ENCODE measurements around the gene HES3. TPM values are rescaled to one million over a fixed set of nuclear protein-coding genes. Genes with fewer than 3 reads are reported as not detected.

Gene HES3
- total RNA-seq, 1 donor from 2014 or later, result not detected

DNA sequence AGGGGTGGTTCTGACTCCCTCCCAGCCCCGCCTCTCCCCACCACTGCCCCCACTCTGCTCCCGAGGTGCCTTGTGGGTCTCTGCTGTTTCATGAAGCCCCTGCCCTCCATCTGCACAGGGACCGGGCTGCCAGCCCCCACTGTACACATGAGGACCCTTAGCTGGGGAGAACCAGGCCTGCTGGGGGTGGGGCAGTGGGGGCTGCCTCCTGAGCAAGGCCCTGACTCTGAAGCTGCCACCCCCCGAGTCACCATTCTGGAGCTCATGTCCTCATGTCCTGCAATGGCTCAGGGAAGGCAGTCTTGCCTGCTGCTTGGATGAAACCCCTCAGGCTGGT is 8.4 kb downstream of the HES3 start:
- H3K27ac Mint-ChIP-seq, result no peak overlapping the region
- intact Hi-C loops (cut with micrococcal nuclease), result no loop called here
- H3K27me3 Mint-ChIP-seq (ENCODE audit: insufficient read depth), result peaks cover 25% of the 10 kb centered on the region
- DNase-seq (ENCODE audit: low spot score), result no peak
- H3K4me1 Mint-ChIP-seq (ENCODE audit: low read depth), result no peaks in the 10 kb centered on the region
- H3K36me3 Mint-ChIP-seq (ENCODE audit: low read depth), result no peaks in the 10 kb centered on the region
- H3K9me3 Mint-ChIP-seq, result no peaks in the 10 kb centered on the region
- H3K4me3 Mint-ChIP-seq, result no peak overlapping the region

DNA sequence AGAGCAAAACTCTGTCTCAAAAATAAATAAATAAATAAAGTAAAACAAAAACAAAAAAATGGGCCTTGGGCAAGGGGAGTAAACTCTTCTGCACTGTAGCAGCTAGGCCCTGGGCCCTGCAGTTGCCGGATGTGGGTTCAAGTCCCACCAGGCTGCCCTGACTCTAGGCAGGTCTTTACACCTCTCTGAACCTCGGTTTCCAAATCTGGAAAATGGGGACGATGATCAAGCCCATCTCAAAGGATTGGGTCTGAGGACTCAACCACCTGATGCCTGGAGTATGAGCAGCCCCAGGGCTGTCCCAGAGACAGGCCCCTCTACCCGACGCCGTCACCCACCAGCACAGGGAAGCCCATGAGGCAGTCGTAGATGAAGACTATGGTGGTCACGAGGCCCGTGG is 9.4 kb downstream of the HES3 start:
- Mint-ChIP-seq H3K4me1 (ENCODE audit: low read depth) (no peaks in the 10 kb centered on the region), H3K4me3 (no peak overlapping the region), H3K9me3 (no peaks in the 10 kb centered on the region), H3K36me3 (ENCODE audit: low read depth) (no peaks in the 10 kb centered on the region), H3K27ac (no peak overlapping the region), H3K27me3 (ENCODE audit: insufficient read depth) (peaks cover 19% of the 10 kb centered on the region)
- no peak for DNase-seq (ENCODE audit: low spot score)
- intact Hi-C loops (cut with micrococcal nuclease), result no loop called here

DNA sequence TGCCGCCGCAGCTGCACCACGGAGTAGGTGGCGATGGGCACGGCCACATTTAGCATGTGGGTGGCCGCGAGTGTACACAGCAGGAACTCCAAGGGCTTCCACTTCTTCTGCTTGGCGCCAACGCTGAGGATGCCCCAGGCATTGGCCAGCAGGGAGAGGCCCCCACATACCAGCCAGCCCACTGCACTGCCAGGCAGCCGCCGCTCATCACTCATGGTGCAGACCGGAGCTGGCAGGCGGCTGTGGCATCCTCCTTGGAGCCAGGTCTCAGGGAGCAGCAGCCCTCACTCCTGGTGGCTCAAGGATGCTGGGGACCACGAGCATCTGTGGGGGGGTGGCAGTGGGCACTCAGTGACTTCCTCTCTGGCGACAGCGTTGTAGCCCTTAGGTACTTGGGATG is 10.7 kb downstream of the HES3 start:
- intact Hi-C loops (cut with micrococcal nuclease), result no loop called here
- peaks cover 20% of the 10 kb centered on the region for H3K27me3 Mint-ChIP-seq (ENCODE audit: insufficient read depth)
- H3K36me3 Mint-ChIP-seq (ENCODE audit: low read depth), result no peaks in the 10 kb centered on the region

DNA sequence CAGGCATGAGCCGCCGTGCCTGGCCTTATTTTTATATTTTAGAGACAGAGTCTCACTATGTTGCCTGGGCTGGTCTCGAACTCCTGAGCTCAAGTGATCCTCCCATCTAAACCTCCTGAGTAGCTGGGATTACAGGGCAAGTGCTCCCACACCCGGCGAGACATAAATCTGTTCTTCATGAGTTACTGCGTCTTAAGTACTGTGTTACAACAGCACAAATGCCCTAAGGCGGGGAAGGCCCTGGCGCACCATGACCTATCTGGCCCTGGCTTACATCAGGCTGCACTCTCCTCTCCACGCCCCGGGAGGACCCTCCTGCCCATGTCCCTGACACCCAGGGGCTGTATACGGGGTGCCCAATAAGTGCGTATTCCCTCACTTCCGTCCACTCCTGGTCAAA is 12.7 kb downstream of the HES3 start:
- Mint-ChIP-seq H3K27me3 (ENCODE audit: insufficient read depth) (peaks cover 13% of the 10 kb centered on the region), H3K4me3 (no peak overlapping the region), H3K4me1 (ENCODE audit: low read depth) (no peaks in the 10 kb centered on the region), H3K36me3 (ENCODE audit: low read depth) (no peaks in the 10 kb centered on the region), H3K9me3 (no peaks in the 10 kb centered on the region), H3K27ac (no peak overlapping the region)
- no peak for DNase-seq (ENCODE audit: low spot score)
- intact Hi-C loops (cut with micrococcal nuclease), result no loop called here

More for the DNA sequence above, 10.7 kb downstream of the HES3 start:
- no peaks in the 10 kb centered on the region for H3K9me3 Mint-ChIP-seq
- no peak overlapping the region for H3K4me3 Mint-ChIP-seq
- no peaks in the 10 kb centered on the region for H3K4me1 Mint-ChIP-seq (ENCODE audit: low read depth)
- no peak for DNase-seq (ENCODE audit: low spot score)
- no peak overlapping the region for H3K27ac Mint-ChIP-seq

DNA sequence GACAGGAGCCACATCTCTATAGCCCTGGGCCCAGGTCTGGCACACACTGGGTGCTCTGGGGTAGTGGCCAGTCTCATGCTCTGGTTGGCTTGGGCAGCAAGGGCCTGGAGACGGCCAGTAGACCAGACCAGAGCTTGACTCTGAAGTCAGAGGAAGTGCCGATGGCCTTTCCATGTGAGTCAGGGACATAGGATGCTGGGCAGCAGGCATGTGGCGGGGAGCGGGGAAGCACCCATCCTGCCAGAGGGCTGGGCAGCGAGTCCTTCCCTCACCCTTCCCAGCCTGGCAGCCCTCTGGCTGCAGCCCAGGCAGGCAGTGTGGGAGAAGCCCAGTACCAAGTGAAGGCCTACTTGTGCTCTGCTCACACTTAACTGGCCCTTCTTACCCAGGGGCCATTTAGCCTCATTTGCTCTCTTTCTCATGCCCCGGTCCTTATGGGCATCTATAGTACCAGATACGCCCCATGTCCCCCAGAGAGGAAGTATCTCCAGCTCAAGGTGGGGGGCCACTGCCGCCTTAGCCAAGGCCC is 13.6 kb downstream of the HES3 start:
- no peaks in the 10 kb centered on the region for H3K9me3 Mint-ChIP-seq
- intact Hi-C loops (cut with micrococcal nuclease), result no loop called here
- DNase-seq (ENCODE audit: low spot score), result no peak
- no peaks in the 10 kb centered on the region for H3K4me1 Mint-ChIP-seq (ENCODE audit: low read depth)
- no peak overlapping the region for H3K4me3 Mint-ChIP-seq
- no peak overlapping the region for H3K27ac Mint-ChIP-seq
- H3K27me3 Mint-ChIP-seq (ENCODE audit: insufficient read depth), result peaks cover 12% of the 10 kb centered on the region
- H3K36me3 Mint-ChIP-seq (ENCODE audit: low read depth), result no peaks in the 10 kb centered on the region

DNA sequence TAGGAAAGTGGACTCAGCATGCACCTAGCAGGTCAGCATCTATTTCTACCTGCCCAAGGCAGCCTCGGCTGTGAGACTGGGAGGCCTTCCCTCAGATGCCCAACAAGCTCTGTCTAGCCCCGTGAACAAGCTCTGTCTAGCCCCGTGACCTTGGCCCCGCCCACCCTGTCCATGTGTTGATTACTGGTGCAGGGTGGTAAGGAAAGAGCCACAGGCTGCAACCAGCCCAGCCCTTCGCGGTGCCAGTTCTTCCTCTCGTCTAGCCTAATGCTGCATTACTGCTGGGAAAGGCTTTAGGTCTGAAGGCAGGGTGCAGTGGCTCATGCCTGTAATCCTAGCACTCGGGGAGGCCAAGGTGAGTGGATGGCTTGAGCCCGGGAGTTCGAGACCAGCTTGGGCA is 14.7 kb downstream of the HES3 start:
- H3K27me3 Mint-ChIP-seq (ENCODE audit: insufficient read depth), result peaks cover 12% of the 10 kb centered on the region
- H3K4me3 Mint-ChIP-seq, result no peak overlapping the region
- H3K27ac Mint-ChIP-seq, result no peak overlapping the region
- intact Hi-C loops (cut with micrococcal nuclease), result no loop called here
- no peaks in the 10 kb centered on the region for H3K36me3 Mint-ChIP-seq (ENCODE audit: low read depth)
- no peaks in the 10 kb centered on the region for H3K9me3 Mint-ChIP-seq
- H3K4me1 Mint-ChIP-seq (ENCODE audit: low read depth), result no peaks in the 10 kb centered on the region
- no peak for DNase-seq (ENCODE audit: low spot score)

DNA sequence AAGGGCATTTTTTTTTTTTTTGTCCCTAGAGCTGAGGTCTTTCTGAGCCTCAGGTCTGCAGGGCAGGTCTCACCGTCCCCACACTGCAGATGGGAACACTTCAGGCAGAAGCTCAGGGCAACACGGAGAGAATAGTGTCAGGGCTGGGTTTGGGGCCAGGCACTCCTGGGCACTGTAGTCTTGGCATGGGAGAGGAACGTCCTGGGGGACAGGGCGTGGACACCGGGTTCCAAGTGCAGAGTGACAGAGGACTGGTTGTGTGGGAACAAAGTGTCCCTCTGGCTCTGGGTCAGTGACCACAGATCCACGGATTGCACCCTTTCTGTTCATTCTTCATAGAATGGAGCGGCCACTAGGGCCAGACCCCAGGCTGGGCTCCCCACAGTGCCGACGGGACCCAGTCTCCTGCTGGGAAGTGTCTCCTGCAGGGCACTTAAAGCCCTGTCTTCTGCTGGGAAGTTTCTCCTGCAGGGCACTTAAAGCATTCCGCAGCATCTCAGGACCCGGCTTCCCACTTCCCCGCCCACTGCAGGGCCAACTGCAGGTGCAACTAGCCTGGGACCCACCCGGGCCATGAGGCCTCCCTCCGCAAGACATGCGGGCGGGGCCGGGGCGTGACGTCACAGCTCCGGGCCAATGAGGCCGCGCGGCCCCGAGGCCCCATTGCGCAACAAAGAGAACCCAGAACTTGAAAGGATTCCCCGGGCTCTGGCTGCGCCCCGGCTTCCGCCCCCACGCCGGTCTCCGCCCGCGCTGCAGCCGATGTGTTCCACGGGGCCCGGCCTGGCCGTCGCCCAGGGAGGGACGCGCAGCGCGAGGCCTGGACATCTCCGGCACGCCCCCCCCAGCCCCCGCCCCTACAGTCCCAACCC is 15.7 kb downstream of the HES3 start:
- intact Hi-C loops (cut with micrococcal nuclease), result loop anchor here (2.0 to 5.0 kb wide), 2 partner anchors 13 to 203 kb away; no protein-coding TSS in a partner anchor
- peak; percentile 80 for DNase-seq (ENCODE audit: low spot score)
- no peaks in the 10 kb centered on the region for H3K4me1 Mint-ChIP-seq (ENCODE audit: low read depth)
- H3K4me3 Mint-ChIP-seq, result peak overlapping the region; percentile 46
- H3K27me3 Mint-ChIP-seq (ENCODE audit: insufficient read depth), result peaks cover 12% of the 10 kb centered on the region
- H3K9me3 Mint-ChIP-seq, result no peaks in the 10 kb centered on the region
- no peak overlapping the region for H3K27ac Mint-ChIP-seq
- no peaks in the 10 kb centered on the region for H3K36me3 Mint-ChIP-seq (ENCODE audit: low read depth)

DNA sequence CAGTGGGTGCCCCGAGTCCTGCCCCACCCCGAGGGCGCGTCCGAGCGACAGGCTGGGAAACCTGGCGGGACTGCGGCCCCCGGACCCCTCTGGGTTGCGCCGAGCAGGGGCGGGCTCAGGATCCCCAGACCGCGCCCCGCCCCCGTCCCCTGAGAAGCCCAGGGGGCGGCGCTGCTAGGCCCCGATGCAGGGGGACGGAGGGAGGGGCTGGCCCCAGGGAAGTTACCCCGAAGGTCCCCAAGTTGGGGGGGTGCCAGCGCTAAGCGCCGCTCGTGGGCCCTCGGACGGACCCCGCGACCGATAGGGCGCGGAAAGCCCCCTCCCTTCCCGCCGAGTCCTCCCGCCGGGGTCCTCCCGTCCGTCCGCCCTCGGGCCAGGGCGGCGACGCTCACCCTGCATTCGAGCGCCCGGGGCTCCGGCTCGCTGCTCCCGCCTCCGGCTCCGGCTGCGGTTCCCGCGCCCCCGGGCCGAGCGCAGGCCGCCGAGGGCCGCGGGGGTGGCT is 16.5 kb downstream of the HES3 start:
- Mint-ChIP-seq H3K9me3 (no peaks in the 10 kb centered on the region), H3K27me3 (ENCODE audit: insufficient read depth) (peaks cover 12% of the 10 kb centered on the region), H3K4me1 (ENCODE audit: low read depth) (no peaks in the 10 kb centered on the region), H3K36me3 (ENCODE audit: low read depth) (no peaks in the 10 kb centered on the region), H3K27ac (no peak overlapping the region), H3K4me3 (no peak overlapping the region)
- no peak for DNase-seq (ENCODE audit: low spot score)
- intact Hi-C loops (cut with micrococcal nuclease), result loop anchor here (2.0 to 5.0 kb wide), 2 partner anchors 14 to 202 kb away; no protein-coding TSS in a partner anchor

DNA sequence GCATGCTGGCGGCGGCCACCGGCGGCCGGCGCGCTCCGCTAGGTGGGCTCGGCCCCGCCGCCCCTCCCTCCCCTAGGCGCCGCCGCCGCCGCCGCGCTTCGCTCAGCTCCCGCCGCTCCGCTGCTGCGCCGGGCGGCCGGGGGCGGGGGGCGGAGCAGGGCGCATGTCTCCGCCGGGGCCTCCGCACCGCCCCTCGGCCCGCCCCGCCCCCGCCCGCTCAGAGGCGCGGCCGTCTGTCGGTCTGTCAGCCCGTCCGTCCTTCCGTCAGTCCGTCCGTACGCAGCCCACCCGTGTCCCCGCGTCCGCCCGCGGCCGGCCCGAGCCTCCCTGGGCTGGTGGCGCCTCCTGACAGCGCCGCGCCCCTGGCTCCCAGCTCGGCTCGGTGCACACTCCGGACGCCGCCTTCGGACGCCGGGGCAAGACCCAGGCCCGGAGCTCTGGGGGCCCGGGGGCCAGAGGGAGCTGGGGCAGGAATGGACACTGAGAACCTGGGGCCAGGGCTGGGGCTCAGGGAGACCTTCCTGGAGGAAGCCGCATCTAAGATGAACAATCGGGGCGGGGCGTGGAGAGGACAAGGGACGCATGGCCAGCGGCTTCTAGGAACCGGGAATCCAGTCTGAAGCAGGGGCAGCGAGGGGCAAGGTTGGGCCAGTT is 17.1 kb downstream of the HES3 start, which contains the start of gene GPR153:
GPR153 (minus strand) TSS at position 138 of the 654 bp plus-strand sequence. CDS start 6,193 bp downstream, outside the sequence.
- intact Hi-C loops (cut with micrococcal nuclease), result loop anchor here (1.0 to 5.0 kb wide), 3 partner anchors 14 to 201 kb away; partner anchors contain the start of gene ACOT7
- H3K36me3 Mint-ChIP-seq (ENCODE audit: low read depth), result no peaks in the 10 kb centered on the region
- H3K9me3 Mint-ChIP-seq, result no peaks in the 10 kb centered on the region
- H3K4me3 Mint-ChIP-seq, result peak within 1 kb of the TSS; percentile 73
- H3K4me1 Mint-ChIP-seq (ENCODE audit: low read depth), result no peaks in the 10 kb centered on the region
- DNase-seq (ENCODE audit: low spot score), result peak; percentile 50
- no peak within 1 kb of the TSS for H3K27ac Mint-ChIP-seq
- H3K27me3 Mint-ChIP-seq (ENCODE audit: insufficient read depth), result peaks cover 12% of the 10 kb centered on the region

DNA sequence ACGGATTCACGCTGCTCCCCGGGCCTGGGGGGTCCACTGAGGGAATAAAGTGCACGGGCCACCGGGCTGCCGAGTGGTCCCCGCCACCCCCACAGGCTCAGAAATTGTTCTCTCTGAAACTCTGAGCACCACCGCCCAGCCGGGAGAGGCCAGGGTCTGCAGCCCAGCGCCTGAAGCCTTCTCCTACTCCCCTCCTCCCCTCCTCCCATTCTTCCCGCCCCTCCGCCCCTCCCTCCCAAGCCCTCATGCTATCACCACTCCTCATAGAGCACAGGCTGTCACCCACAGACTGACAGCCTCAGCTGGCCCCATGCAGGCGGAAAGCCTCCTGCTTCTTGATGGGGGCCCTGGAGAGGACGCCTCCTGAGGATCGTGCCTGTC is 17.6 kb downstream of the HES3 start:
- Mint-ChIP-seq H3K36me3 (ENCODE audit: low read depth) (no peaks in the 10 kb centered on the region), H3K4me3 (peak overlapping the region; percentile 73), H3K9me3 (no peaks in the 10 kb centered on the region), H3K4me1 (ENCODE audit: low read depth) (no peaks in the 10 kb centered on the region), H3K27ac (no peak overlapping the region), H3K27me3 (ENCODE audit: insufficient read depth) (peaks cover 12% of the 10 kb centered on the region)
- intact Hi-C loops (cut with micrococcal nuclease), result loop anchor here (1.0 to 5.0 kb wide), 3 partner anchors 15 to 201 kb away; partner anchors contain the start of gene ACOT7
- DNase-seq (ENCODE audit: low spot score), result no peak

DNA sequence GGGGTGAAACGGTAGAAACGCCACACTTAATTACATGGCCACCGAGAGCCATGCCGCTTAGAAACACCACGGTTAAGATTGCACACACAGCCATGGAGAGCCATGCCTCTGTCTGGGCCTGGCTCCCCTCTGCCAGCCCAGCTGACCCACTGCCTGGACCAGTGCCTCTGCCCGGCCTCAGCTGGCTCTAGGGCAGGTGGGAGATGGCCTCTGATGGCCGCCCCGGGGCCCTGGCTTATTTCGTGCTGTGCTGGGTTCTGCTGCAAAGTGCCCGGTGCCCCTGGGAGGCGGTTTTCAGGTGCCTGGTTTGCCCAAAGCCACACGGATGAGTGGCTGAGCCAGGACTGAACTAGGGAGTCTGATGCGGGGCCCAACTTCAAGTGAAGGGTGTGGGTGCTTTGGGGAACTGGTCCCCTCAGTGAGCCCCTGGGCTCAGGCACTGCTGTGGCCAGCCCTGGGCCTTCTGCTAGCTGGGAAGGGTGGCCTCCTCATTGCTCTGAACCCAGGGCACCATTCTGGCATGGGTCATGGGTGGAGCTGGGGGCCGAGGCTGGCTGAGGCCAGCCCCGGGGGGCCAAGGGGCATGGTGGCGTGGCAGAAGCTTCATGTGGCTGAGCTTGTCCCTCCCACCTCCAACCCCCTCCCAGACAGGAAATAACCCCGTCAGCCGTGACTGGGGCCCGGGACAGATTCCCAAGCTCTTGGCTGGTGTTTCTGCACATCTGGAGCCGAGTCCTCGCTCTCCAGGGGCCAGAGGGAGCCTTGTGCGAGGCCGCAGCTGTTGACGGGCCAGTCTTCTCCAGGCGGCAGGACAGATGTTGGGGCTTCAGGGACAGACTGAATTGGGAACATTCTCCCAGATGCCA is 18.8 kb downstream of the HES3 start:
- no peak overlapping the region for H3K4me3 Mint-ChIP-seq
- H3K9me3 Mint-ChIP-seq, result no peaks in the 10 kb centered on the region
- intact Hi-C loops (cut with micrococcal nuclease), result loop anchor here (5.0 kb wide), 1 partner anchor 200 kb away; no protein-coding TSS in a partner anchor
- peaks cover 12% of the 10 kb centered on the region for H3K27me3 Mint-ChIP-seq (ENCODE audit: insufficient read depth)
- no peak overlapping the region for H3K27ac Mint-ChIP-seq
- H3K36me3 Mint-ChIP-seq (ENCODE audit: low read depth), result no peaks in the 10 kb centered on the region
- DNase-seq (ENCODE audit: low spot score), result no peak
- H3K4me1 Mint-ChIP-seq (ENCODE audit: low read depth), result no peaks in the 10 kb centered on the region

DNA sequence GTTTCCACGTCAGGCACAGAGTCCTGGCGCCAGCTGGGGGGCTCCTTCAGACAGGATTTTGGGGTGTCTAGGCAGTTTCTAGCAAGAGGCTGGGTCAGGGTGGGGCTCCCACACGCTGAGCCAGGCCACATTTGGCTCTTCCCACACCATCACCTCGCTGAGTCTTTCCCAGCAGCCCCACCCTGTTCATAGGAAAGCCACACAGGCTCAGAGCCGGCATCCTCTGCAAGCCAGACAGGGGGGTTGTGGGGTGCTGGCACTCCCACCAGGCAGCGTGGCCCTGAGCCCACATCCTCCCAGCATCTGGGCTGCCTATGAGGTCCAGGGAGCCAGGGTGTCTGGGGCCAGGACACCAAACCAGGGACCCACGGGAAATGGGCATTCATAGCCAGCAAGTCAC is 19.7 kb downstream of the HES3 start:
- Mint-ChIP-seq H3K27me3 (ENCODE audit: insufficient read depth) (peaks cover 12% of the 10 kb centered on the region), H3K36me3 (ENCODE audit: low read depth) (no peaks in the 10 kb centered on the region), H3K9me3 (no peaks in the 10 kb centered on the region), H3K4me1 (ENCODE audit: low read depth) (no peaks in the 10 kb centered on the region), H3K4me3 (no peak overlapping the region), H3K27ac (no peak overlapping the region)
- intact Hi-C loops (cut with micrococcal nuclease), result loop anchor here (5.0 kb wide), 1 partner anchor 199 kb away; no protein-coding TSS in a partner anchor
- DNase-seq (ENCODE audit: low spot score), result no peak

Data from activated T-helper 1 cell treated with anti-CD3 and anti-CD28 coated beads, Interleukin-12 subunit alpha, Interleukin-12 subunit beta, Interleukin-2, Interleukin-4 antibody, amounts not matched to agents 30 ng/mL and 10 ng/mL and 1 ng/mL, durations not matched to agents 14 hours and 24 hours and 36 hours (primary cell).